GM12892 (cell line): ENCODE data around the gene CDKL5. TPM values are rescaled to one million over a fixed set of nuclear protein-coding genes. Genes with fewer than 3 reads are reported as not detected.

Experiments used
- DNase-seq: peaks from one replicate; pipeline ENCODE4 v3.0.0; 2011; ENCODE audit not compliant: insufficient read length
- FAIRE-seq: peaks from 2 replicates; lab custom pipeline; 2011; peaks lifted over from hg19 to GRCh38; lab: Jason Lieb, UNC
- POLR2A ChIP-seq: IDR thresholded peaks from 2 replicates; pipeline ENCODE4 v1.6.1; 2011; ENCODE audit warnings: low read depth, low read length, control low read depth
- POLR2AphosphoS5 ChIP-seq: IDR thresholded peaks from 2 replicates; pipeline ENCODE4 v1.6.1; 2011; ENCODE audit warnings: low read depth, low read length, control low read depth
- TAF1 ChIP-seq: IDR thresholded peaks from 2 replicates; pipeline ENCODE4 v1.6.1; 2011; ENCODE audit warnings: low read depth, mild to moderate bottlenecking, control low read depth, low read length, borderline replicate concordance
- polyA plus RNA-seq: library from polyadenylated mRNA; unstranded; fragments of >200 nt; gene quantifications from one replicate; pipeline ENCODE4 v1.2.1, GENCODE V29; 2012; ENCODE audit warnings: missing spikeins, inconsistent platforms; ENCODE audit not compliant: missing spikeins

CDKL5 gene
- polyA plus RNA-seq = 3.2 TPM

DNA sequence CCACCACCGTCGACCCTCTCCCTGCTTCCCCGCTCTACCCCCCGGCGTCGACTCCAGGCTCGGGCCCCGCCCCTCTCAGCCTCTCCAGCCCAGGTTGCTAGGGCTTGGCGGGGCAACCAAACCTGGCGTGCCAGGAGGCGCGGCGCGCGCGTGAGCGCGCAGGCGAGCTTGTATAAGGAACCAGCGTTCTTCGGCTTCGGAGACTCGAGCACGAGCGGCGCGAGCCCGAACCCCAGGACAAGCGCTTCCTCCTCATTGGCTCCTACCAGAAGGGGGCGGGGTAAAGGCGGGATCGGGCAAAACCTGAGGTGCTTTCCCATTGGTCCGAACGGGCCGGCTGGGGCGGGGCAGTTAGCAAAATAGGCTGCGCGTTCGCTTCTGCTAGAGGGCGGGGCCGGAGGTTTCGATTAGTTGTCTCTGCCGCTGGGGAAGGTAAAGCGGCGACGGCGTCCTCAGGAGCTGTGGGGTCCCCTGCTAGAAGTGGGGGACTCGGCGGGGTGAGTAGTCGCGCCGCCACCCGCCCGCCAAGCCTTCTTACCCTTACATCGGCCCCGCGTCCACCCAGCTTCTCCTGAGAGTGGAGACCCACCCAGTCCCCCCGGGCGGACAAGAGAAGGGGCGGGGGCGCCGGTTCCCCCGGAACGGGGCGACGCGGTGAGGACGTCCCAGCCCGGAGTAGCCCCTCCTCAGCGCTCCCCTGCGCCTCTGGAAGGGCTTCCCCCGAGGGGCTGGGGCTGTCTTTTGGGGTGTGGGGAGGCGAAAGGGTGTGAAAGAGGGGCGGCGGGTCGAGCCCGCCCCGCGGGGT is at the start of gene CDKL5:
Gene CDKL5, plus strand, starts transcription at position 410 of the 805 bp plus-strand sequence. CDS start 81,489 bp downstream, outside the sequence.
- peak; percentile 52; the same call in 1 of the 2 replicates for TF ChIP-seq POLR2A
- TF ChIP-seq POLR2AphosphoS5 = no peak
- TF ChIP-seq TAF1 = no peak
- FAIRE-seq = peak; percentile 36
- peak; percentile 53 for DNase-seq

GRCh38 chrX:18377796-18378195 is 47.6 kb upstream of the CDKL5 start:
- FAIRE-seq (peak; percentile 30), DNase-seq (no peak)
- no peak for TF ChIP-seq TAF1
- TF ChIP-seq POLR2A = no peak
- TF ChIP-seq POLR2AphosphoS5 = no peak

DNA sequence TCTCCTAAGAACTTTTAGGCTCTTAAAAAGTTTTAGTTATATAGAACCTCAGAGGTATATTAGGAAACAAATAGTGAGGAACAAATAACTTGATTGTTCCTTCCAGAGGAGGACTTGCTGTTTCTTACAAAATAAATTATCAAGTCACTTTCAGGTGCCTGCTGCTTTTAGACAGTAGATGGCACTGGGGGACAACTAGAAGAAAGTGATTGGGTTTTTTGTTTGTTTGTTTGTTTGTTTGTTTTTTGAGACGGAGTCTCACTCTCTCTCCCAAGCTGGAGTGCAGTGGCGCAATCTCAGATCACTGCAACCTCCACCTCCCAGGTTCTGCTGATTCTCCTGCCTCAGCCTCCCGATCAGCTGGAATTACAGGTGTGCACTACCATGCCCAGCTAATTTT is 35.4 kb upstream of the CDKL5 start:
- FAIRE-seq (no peak), DNase-seq (no peak)
- no peak for TF ChIP-seq POLR2A
- TF ChIP-seq TAF1 = no peak
- no peak for TF ChIP-seq POLR2AphosphoS5

DNA sequence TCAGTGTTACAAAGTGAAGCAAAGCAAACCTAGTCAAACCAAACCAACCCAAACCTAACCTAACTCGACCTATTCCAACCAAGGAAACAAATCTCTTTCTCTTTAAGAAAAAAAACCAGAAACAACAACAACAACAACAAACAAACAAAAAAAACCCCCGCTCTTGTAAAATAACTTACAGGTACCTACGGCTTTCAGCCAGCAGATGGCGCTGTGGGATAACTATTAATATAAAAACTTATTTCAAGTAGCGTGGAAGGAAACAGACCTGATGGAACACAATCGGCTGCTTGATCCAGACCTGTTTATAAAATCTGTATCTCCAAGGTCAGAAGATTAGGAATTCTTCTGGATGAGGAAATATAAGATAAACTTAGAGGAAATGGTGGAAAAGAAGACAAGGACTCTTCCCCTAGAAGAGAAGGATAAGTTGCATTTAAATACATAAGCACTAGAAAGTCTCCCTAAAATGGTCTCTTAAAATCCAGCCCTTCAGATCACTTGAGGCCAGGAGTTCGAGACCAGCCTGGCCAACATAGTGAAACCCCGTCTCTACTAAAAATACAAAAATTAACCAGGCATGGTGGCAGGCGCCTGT is 34.4 kb upstream of the CDKL5 start:
- FAIRE-seq (no peak), DNase-seq (no peak)
- TF ChIP-seq POLR2AphosphoS5 (no peak), TAF1 (no peak), POLR2A (no peak)

DNA sequence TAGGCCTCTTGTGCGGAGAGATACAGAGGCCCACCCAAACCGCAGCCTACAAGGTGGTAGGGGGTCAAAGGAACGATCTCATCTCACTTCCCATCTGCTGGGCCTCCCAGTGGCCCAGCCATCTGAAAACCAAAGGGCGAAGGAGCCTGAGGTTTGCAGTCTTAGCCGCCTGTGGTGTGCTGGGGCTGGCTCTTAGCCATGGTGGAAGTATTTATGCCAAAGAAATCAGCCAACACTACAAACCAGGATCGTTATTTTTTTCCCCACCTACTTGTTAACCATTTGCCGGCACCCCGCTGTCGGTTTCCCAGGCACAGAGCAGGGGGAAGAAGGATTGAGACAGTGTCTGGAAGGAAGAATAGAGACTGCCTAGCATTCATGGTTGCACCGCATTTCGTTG is 30.9 kb upstream of the CDKL5 start:
- TF ChIP-seq POLR2AphosphoS5 (no peak), TAF1 (no peak), POLR2A (no peak)
- FAIRE-seq (no peak), DNase-seq (no peak)

DNA sequence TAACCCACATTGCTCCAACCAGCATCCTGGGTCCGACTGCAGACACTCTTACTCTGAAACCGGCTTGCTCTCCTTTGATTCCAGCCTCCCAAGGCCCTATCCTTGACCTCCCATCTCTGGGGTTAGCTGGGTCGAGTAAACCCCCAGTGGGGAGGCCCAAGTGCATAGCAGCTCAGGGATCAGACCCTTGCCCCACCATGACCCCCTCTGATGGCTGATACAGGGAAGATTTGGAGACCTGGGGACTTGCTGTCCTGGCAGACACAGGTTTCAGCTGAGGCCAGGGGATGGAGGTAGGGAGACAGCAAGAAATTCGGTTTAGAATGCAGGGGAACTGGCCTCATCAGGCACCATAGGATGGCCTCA is 23.6 kb upstream of the CDKL5 start:
- FAIRE-seq = no peak
- TF ChIP-seq POLR2AphosphoS5 (no peak), POLR2A (no peak)
- no peak for DNase-seq

DNA sequence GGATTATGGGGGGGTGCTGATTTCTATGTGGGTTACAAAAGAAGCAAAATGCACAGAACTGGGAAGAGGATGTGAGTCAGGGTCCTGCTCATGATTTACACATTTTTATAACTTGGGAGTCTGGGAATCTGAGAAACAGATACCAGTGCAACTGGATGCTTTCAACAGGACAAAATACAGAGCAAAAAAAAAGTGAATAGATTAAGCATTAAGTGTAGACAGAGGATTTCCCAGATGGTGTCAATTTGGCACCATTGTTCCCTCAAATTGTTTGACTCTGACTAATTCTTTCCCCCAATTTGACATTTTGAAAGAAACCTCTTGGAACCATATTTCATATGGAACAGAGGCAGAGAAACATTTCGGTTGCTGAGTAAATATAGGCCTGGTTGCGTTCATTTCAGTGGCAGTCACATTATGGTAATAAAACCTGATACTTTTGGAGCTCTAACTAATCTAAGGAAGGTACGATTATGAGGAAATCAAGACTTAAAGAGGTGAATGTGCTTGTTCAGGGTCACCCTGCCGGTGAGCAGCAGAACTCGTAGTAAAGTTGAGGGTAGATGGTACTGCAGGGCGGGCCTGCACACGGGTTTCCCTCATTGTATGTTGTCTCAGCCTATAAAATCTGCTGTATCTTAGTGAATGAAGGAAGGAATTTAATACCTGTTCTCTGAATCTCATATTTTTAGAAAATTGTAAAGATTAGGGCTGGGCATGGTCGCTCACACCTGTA is 18.7 kb upstream of the CDKL5 start:
- DNase-seq (no peak), FAIRE-seq (no peak)
- TF ChIP-seq POLR2A = no peak
- no peak for TF ChIP-seq TAF1
- TF ChIP-seq POLR2AphosphoS5 = no peak

- DNase-seq = no peak
- no peak for FAIRE-seq
- TF ChIP-seq POLR2AphosphoS5 = no peak
- no peak for TF ChIP-seq TAF1
- TF ChIP-seq POLR2A = no peak
Measured at GRCh38 chrX:18410038-18410437, 15.4 kb upstream of the CDKL5 start.

DNA sequence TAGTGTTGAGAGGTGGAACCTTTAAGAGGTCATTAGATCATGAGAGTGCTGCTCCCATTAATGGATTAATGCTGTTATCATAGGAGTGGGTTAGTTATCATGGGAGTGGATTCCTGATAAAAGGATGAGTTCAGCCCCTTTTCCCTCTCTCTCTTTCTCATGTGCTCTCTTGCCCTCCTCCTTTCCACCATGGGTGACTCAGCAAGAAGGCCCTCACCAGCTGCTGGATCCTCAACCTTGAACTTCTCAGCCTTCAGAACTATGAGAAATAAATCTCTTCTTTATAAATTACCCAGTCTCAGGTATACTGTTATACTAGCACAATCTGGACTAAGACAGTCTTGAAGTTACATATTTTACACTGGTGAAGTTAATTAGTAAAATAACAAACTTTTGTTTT is 10.0 kb upstream of the CDKL5 start:
- FAIRE-seq = no peak
- TF ChIP-seq POLR2AphosphoS5 = no peak
- no peak for TF ChIP-seq POLR2A
- TF ChIP-seq TAF1 = no peak
- no peak for DNase-seq

DNA sequence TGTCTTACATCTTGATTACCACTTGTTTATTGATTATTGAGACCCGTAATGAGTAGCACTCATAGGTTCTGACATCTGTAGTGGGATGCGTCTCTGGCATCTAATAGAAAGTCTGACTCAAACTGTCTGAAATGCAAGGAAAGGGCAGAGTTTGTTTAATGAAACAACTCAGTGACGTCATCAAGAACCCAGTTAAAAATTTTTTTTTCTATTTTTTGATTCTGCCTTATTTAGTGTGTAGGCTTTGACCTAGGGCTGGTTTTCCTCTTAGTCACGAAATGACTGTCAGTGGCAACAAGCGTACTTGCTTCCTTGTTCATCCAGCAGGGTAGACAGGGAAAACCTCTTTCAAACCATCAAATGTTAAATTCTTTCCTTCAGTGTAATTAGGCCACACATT is 3.1 kb upstream of the CDKL5 start:
- FAIRE-seq (no peak), DNase-seq (no peak)
- no peak for TF ChIP-seq POLR2AphosphoS5

DNA sequence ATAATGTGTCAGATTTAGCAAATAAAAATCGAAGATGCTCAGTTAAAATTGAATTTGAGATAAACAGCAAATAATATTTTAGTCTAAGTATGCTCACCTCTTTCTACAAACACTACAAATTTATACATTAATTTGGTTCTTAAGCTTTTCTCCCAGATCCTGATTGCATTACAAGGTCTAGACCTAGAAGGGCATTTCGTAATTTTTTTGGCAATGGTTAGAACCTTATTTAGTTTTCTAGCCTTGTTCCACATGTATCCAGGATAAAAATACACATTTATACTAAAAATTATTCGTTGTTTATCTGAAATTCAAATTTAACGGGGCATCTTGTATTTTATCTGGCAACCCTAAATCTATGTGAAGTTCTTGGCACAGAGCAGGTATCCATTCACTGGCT is 2.5 kb upstream of the CDKL5 start:
- DNase-seq = no peak
- no peak for FAIRE-seq
- TF ChIP-seq POLR2AphosphoS5 = no peak
